Hepatocyte (in vitro differentiated cells): Measurements from ENCODE around the gene CAMKMT.

Experiments used
- CTCF ChIP-seq: fragments of 200-600 bp; sonication (generic); IDR thresholded peaks from 2 replicates; pipeline ENCODE4 v1.5.1; 2016; ENCODE audit warnings: antibody characterized with exemption, mild to moderate bottlenecking; ENCODE audit not compliant: poor library complexity
- EZH2 ChIP-seq: fragments of 200-600 bp; sonication (generic); IDR thresholded peaks from 2 replicates; pipeline ENCODE4 v1.6.1; 2016; ENCODE audit warnings: antibody characterized with exemption, mild to moderate bottlenecking, borderline replicate concordance
- EZH2phosphoT487 ChIP-seq: fragments of 200-600 bp; sonication (generic); IDR thresholded peaks from one replicate; pipeline ENCODE4 v1.6.1; 2018; ENCODE audit warnings: antibody characterized with exemption, mild to moderate bottlenecking, low read depth, moderate library complexity; ENCODE audit not compliant: unreplicated experiment, severe bottlenecking

DNA sequence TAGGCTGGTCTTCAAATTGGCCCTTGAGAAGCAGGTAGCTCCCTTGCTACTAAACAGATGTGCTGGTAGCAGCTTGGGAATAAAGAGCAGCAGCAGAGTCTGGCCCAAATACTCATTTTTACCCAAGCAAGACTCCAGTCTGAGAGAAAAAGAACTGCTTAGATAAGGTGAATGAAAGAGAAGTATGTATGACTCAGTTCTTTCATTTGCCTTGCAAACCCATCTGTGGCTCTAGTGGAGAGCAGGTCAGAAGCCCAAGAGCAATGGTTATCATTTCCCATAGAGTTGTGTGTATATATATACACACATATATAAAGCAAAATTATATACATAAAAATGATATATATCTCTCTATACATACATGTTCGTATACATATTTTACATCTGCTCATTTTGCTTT is 80.3 kb downstream of the CAMKMT start:
- TF ChIP-seq CTCF (no peak), EZH2 (no peak), EZH2phosphoT487 (no peak)
